ENCODE measurements around the gene ATP7A.

The ATP7A gene

GRCh38 chrX:77945910-77946545 is 35.5 kb downstream of the ATP7A start:
- no peak for DNase-seq (ENCODE audit: low spot score)

GRCh38 chrX:77946571-77946970 is 36.1 kb downstream of the ATP7A start:
- DNase-seq (ENCODE audit: low spot score) = no peak

DNA sequence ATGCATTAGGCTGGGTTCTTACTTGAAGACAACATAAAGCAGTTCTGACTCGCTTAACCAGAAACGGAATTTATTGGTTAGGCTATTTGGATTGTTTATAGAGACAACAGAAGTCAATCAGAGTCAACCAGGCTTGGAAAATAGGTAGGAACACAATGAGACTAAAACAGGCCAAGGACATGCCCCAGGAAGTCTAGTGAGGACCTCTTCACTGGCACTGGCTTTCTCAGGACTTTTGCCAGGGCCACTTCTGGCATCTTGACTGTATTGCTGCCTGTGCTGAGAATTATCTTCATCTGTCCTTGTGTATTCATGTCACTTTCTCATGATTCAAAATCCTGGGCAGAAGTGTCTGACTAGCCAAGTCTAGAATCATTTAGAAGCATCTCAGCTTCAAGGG is 39.3 kb downstream of the ATP7A start:
- DNase-seq (ENCODE audit: low spot score) = no peak

- no peak for DNase-seq (ENCODE audit: low spot score)
Observed at GRCh38 chrX:77952173-77952572, 41.7 kb downstream of the ATP7A start.

- no peak for DNase-seq (ENCODE audit: low spot score)
Observed at GRCh38 chrX:77953302-77953701, 42.8 kb downstream of the ATP7A start.

- DNase-seq (ENCODE audit: low spot score) = no peak
Observed at GRCh38 chrX:77953708-77954107, 43.2 kb downstream of the ATP7A start.

DNA sequence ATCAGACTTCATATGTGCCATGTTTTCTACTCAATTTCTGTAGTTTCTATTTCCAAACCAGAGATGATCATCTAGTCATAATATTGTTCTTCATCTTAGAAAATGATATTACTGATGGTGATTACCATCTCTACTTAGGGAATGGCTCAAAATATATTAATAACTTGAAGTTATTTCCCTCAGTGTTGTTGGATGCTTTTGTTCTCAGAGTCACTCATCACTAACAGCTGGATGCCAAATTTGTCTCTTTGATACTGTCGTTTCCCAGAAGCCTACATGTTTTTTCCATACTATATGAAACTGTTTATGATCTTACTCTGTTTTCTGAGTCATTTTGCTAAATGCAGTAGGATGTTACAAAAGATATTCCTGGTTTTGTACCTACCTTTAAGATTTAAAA is 50.1 kb downstream of the ATP7A start:
- no peak for DNase-seq (ENCODE audit: low spot score)

GRCh38 chrX:77961063-77961462 is 50.6 kb downstream of the ATP7A start:
- no peak for DNase-seq (ENCODE audit: low spot score)

- DNase-seq (ENCODE audit: low spot score) = no peak
Observed at GRCh38 chrX:77962068-77962902, 51.8 kb downstream of the ATP7A start.

DNA sequence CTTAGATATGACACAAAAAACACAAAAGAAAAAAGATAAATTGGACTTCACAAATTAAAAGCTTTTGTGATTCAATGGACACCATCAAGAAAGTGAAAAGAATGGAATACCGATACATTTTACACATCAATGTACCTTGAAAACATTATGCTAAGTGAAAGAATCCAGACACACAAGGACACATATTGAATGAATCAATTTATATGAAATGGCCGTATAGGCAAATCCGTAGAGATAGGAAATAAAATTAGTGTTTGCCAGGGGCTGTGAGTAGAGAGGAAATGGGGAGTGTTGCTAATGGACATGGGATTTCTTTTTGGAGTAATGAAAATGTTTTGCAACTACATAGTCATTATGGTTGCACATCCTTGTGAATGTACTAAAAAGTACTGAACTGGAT is 55.9 kb downstream of the ATP7A start:
- DNase-seq (ENCODE audit: low spot score) = no peak

- no peak for DNase-seq (ENCODE audit: low spot score)
Observed at GRCh38 chrX:77967631-77968030, 57.1 kb downstream of the ATP7A start.

DNA sequence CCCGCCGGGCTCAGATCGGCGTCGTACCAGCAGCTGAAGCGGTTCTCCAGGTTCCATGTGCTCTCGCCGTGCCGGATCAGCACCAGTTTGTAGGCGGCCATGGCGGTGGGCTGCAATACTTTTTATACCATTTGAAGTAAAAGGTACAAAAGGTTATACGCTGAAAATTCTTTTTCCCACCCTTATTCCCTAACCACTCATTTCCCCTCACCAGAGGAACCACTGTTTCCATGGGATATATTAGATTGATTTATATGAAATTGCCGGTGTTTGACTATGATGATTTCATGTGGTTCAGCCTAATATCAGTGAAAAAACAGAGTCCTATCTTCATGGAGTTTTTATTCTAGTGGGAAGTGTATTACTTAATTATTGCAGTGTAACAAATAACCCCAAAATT is 59.0 kb downstream of the ATP7A start, which contains the start of gene PGAM4:
Gene PGAM4 (minus strand): TSS at position 101 of the 400 bp plus-strand sequence. CDS start 0 bp downstream, at position 101.
- DNase-seq (ENCODE audit: low spot score) = no peak

DNA sequence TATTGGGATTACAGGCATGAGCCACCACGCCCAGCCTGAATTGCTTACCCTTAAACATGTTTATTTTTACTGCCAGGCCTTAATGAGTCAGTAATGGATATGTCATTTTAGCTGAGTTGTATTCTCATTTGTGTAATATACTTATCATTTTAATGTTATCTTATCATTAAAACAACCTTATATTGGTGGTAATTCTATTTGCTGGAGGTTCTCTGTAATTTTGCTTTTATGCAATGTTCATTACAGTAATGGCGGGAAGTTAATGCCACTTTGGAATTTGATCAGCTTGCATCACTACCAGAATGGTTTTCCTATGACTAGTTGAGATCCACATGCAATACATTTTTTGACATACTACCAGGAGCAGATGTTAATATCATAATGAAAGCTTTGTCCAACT is 65.3 kb downstream of the ATP7A start:
- no peak for DNase-seq (ENCODE audit: low spot score)

GRCh38 chrX:77977095-77977494 is 66.6 kb downstream of the ATP7A start:
- DNase-seq (ENCODE audit: low spot score) = no peak

- DNase-seq (ENCODE audit: low spot score) = no peak
Observed at GRCh38 chrX:77977518-77977917, 67.0 kb downstream of the ATP7A start.

GRCh38 chrX:77979870-77980269 is 69.4 kb downstream of the ATP7A start:
- DNase-seq (ENCODE audit: low spot score) = no peak

DNA sequence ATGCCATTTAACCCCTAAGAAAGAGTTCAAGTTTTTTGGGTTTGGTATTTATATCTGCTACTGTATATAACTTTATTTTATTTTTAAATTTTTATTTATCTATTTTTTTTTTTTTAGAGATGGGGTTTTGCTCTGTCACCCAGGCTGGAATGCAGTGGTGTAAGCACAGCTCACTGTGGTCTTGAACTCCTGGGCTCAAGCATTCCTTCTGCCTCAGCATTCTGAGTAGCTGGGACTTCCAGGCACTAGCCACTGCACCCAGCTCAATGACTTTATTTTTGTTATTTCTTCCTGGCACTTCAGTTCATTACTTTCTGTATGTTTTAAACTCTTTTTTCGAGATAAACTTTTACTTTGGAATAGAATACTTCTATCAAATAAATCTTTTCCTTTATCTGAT is 101.4 kb downstream of the ATP7A start:
- DNase-seq (ENCODE audit: low spot score) = no peak

DNA sequence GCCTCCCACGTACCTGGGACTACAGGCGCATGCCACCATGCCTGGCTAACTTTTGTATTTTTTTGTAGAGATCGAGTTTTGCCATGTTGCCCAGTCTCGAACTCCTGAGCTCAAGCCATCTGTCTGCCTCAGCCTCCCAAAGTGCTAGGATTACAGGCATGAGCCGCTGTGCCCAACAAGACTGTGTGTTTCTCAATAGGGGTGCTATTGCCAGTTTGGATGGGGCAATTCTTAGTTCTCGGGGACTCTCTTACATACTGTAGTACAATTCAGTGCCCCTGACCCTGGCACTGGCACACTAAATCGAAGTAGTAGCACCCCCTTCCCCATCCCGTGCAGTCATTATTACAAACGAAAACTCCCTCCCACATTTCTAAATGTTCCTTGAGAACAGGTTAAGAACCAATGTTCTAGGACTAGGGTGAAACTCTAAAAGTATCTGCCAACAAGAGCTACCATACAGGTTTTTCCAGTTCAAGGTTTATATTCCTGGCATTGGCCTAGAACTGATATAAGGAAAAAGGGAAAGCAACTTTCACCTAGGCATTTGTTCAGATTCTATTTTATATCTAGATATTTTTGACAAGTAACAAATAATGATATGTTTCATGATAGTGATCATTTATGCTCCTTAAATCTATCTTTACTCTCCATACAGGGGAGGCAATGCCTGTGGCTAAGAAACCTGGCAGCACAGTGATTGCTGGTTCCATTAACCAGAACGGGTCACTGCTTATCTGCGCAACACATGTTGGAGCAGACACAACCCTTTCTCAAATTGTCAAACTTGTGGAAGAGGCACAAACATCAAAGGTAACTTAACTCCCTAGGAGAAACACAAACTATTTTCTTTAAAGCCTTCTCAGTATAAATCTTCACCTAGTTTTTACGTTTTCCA is 109.3 kb downstream of the ATP7A start:
- no peak for DNase-seq (ENCODE audit: low spot score)

GRCh38 chrX:78024349-78025059 is 114.0 kb downstream of the ATP7A start:
- no peak for DNase-seq (ENCODE audit: low spot score)

DNA sequence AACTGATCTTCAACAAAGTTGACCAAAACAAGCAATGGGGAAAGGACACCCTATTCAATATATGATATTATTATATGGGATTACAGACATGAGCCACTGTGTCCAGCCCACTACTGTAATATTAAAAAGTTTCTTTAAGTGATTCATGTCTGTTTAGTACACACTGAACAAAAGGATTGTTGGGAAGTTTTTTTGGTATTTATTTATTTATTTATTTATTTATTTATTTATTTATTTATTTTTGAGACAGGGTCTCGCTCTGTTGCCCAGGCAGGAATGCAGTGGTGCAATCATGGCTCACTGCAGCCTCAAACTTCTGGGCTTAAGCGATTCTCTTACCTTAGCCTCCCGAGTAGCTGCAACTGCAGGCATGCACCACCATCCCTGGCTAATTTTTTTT is 117.3 kb downstream of the ATP7A start:
- DNase-seq (ENCODE audit: low spot score) = no peak

DNA sequence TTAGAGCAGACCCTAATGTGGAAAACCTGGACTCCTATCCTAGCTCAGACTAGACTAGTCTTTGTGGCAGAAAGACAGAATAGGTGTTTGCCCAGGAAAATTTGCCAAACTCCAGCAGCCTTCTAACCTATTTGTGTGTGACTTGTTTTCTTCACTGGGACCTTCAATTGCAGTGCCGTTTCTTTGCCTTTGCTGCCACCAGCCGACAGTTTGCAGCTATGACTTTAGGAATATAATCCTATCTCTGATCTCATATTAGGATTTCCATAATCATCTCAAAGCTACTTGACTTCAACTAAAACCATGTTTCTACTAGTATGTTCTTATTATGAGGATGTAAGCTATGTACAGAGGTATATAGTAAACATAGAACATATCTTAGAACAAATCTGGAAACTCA is 119.2 kb downstream of the ATP7A start:
- DNase-seq (ENCODE audit: low spot score) = no peak

GRCh38 chrX:78035061-78035460 is 124.6 kb downstream of the ATP7A start:
- DNase-seq (ENCODE audit: low spot score) = no peak
